Mucosa of stomach (tissue), 1 donor: Measurements from ENCODE around the gene STARD3.

Source experiments
- H3K27me3 ChIP-seq: one replicate; pipeline ENCODE4 v1.7.0; 2013; ENCODE audit warnings: mild to moderate bottlenecking, low read length; ENCODE audit not compliant: control insufficient read depth, insufficient read depth
- H3K36me3 ChIP-seq: one replicate; pipeline ENCODE4 v1.7.0; 2013; ENCODE audit warnings: low read length; ENCODE audit not compliant: control insufficient read depth, insufficient read depth
- H3K4me1 ChIP-seq: one replicate; pipeline ENCODE4 v1.7.0; 2013; ENCODE audit warnings: mild to moderate bottlenecking, low read length; ENCODE audit not compliant: control insufficient read depth, insufficient read depth
- H3K4me3 ChIP-seq: one replicate; pipeline ENCODE4 v1.7.0; 2013; ENCODE audit warnings: low read length
- H3K9ac ChIP-seq: one replicate; pipeline ENCODE4 v1.7.0; 2013; ENCODE audit warnings: mild to moderate bottlenecking, low read length, moderate library complexity
- H3K9me3 ChIP-seq: one replicate; pipeline ENCODE4 v1.7.0; 2013; ENCODE audit warnings: mild to moderate bottlenecking, low read length, moderate library complexity; ENCODE audit not compliant: control insufficient read depth
- donor health status: Pancreatic carcinoma.

The STARD3 gene

GRCh38 chr17:39661744-39662541, 25.0 kb downstream of the STARD3 start:
- peaks cover 6% of the 10 kb centered on the region for H3K36me3 ChIP-seq
- no peaks in the 10 kb centered on the region for H3K9me3 ChIP-seq
- H3K27me3 ChIP-seq: peaks cover 20% of the 10 kb centered on the region
- no peak overlapping the region for H3K4me3 ChIP-seq
- H3K4me1 ChIP-seq: peaks cover 46% of the 10 kb centered on the region
- peak overlapping the region; percentile 23 for H3K9ac ChIP-seq

- Histone ChIP-seq H3K9me3 (no peaks in the 10 kb centered on the region), H3K4me3 (no peak overlapping the region), H3K4me1 (peaks cover 52% of the 10 kb centered on the region), H3K27me3 (peaks cover 28% of the 10 kb centered on the region), H3K36me3 (peaks cover 6% of the 10 kb centered on the region), H3K9ac (peak overlapping the region; percentile 13)
Measured at GRCh38 chr17:39662551-39663339, 25.8 kb downstream of the STARD3 start.

GRCh38 chr17:39663340-39663687, 26.4 kb downstream of the STARD3 start:
- peaks cover 55% of the 10 kb centered on the region for H3K4me1 ChIP-seq
- no peak overlapping the region for H3K9ac ChIP-seq
- no peaks in the 10 kb centered on the region for H3K9me3 ChIP-seq
- no peak overlapping the region for H3K4me3 ChIP-seq
- H3K36me3 ChIP-seq: peaks cover 6% of the 10 kb centered on the region
- H3K27me3 ChIP-seq: peaks cover 34% of the 10 kb centered on the region

- Histone ChIP-seq H3K4me1 (peaks cover 58% of the 10 kb centered on the region), H3K9ac (peak overlapping the region; percentile 9), H3K36me3 (peaks cover 6% of the 10 kb centered on the region), H3K9me3 (no peaks in the 10 kb centered on the region), H3K4me3 (no peak overlapping the region), H3K27me3 (peaks cover 38% of the 10 kb centered on the region)
Measured at GRCh38 chr17:39663688-39664580, 27.0 kb downstream of the STARD3 start.

GRCh38 chr17:39664581-39665561, 27.9 kb downstream of the STARD3 start, which contains the start of gene TCAP:
Gene TCAP (plus strand): TSS chr17:39665349. CDS start chr17:39665360, 11 bp downstream.
- no peaks in the 10 kb centered on the region for H3K9me3 ChIP-seq
- peaks cover 6% of the 10 kb centered on the region for H3K36me3 ChIP-seq
- no peak within 1 kb of the TSS for H3K4me3 ChIP-seq
- peak within 1 kb of the TSS; percentile 9 for H3K9ac ChIP-seq
- peaks cover 46% of the 10 kb centered on the region for H3K27me3 ChIP-seq
- peaks cover 58% of the 10 kb centered on the region for H3K4me1 ChIP-seq

GRCh38 chr17:39665642-39666224, 28.8 kb downstream of the STARD3 start:
- Histone ChIP-seq H3K4me3 (no peak overlapping the region), H3K27me3 (peaks cover 54% of the 10 kb centered on the region), H3K36me3 (peaks cover 6% of the 10 kb centered on the region), H3K9me3 (no peaks in the 10 kb centered on the region), H3K9ac (no peak overlapping the region), H3K4me1 (peaks cover 63% of the 10 kb centered on the region)

GRCh38 chr17:39666231-39666600, 29.3 kb downstream of the STARD3 start:
- Histone ChIP-seq H3K9ac (no peak overlapping the region), H3K9me3 (no peaks in the 10 kb centered on the region), H3K4me3 (no peak overlapping the region), H3K27me3 (peaks cover 59% of the 10 kb centered on the region), H3K36me3 (peaks cover 6% of the 10 kb centered on the region), H3K4me1 (peaks cover 68% of the 10 kb centered on the region)

- peaks cover 3% of the 10 kb centered on the region for H3K36me3 ChIP-seq
- H3K9me3 ChIP-seq: no peaks in the 10 kb centered on the region
- H3K4me1 ChIP-seq: peaks cover 68% of the 10 kb centered on the region
- H3K9ac ChIP-seq: no peak overlapping the region
- H3K4me3 ChIP-seq: no peak overlapping the region
- H3K27me3 ChIP-seq: peaks cover 64% of the 10 kb centered on the region
Measured at GRCh38 chr17:39666601-39667261, 29.8 kb downstream of the STARD3 start.

GRCh38 chr17:39667262-39667944, 30.5 kb downstream of the STARD3 start:
- H3K9ac ChIP-seq: no peak overlapping the region
- H3K4me1 ChIP-seq: peaks cover 68% of the 10 kb centered on the region

More at GRCh38 chr17:39667262-39667944, 30.5 kb downstream of the STARD3 start:
- H3K27me3 ChIP-seq: peaks cover 65% of the 10 kb centered on the region
- H3K36me3 ChIP-seq: no peaks in the 10 kb centered on the region
- H3K4me3 ChIP-seq: no peak overlapping the region
- no peaks in the 10 kb centered on the region for H3K9me3 ChIP-seq
